HG02588 (cell line): ENCODE measurements around the gene IL17RB.
A peak's percentile ranks its signal among the peaks of the same experiment; 100 is the strongest.

Experiments used
- ATAC-seq: cut with Tn5 transposase; IDR thresholded peaks from one replicate; pipeline ENCODE4 v1.9.1; 2021; ENCODE audit warnings: mild to moderate bottlenecking, moderate library complexity; ENCODE audit not compliant: unreplicated experiment

Gene IL17RB

DNA sequence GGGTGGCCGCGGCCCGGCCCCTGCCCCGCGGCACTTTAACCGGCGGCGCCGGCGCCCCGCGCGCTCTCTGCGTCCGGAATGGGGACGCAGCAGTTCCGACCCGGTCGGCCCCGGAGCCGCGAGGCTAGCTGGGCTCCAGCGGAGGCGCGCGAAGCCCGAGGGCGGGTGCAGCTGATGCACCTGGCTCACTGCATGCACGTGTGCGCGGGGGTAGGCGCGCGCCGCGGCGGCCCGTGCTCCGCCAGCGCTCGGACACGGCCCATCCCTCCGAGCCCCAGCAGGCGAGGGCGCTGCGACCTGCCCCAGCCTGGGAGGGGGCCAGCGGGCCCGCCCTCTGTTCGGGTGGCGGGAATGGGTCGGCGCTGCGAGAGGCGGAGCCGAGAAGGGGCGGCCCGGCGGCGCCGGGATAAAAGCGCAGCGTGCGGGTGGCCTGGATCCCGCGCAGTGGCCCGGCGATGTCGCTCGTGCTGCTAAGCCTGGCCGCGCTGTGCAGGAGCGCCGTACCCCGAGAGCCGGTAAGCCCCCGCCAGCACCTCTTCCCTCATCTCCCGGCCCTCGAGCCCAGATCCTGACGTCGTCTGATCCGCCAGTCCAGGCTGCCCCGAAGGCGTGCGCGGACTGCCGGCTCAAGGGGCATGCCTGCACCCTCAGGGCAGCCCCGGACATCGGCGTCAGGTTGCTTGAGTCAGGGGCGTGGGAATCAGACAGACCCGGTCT is at the start of gene IL17RB, which contains the start of gene CHDH:
Gene IL17RB (plus strand): TSS at position 435 of the 717 bp plus-strand sequence. CDS start 21 bp downstream, at position 456.
Gene CHDH (minus strand): TSS at position 286 of the 717 bp plus-strand sequence. CDS start 22,411 bp downstream, outside the sequence.
- peak; percentile 32 for ATAC-seq

- ATAC-seq: no peak
These were observed 48.2 kb upstream of the IL17RB start for GRCh38 chr3:53798144-53798543.

DNA sequence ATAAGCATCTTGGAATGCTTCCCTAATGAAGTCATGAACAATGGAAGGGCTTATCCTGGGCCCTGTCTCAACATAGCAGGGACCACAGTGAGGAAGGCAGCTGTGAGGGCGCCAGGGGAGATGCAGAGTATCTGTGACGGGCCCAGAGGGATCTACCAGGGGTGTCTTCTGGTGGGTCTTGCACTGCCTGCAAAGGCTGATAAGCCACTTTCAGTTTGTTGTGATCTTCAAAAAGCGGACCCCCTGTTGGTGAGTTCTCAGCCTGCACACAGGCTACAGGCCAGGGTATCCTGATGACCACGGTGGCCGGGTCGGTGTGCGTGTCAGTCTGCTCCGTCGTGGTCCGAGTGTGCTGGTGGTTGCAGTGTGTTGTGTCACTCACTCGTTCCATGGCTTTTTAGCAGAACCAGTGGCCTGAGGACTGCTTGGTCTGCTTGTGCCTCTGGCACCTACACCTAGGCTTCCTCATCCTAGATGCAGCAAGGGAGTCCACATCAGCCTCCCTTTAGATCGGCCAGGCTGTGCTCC is 47.0 kb upstream of the IL17RB start:
- no peak for ATAC-seq

- no peak for ATAC-seq
These were observed 46.1 kb upstream of the IL17RB start for GRCh38 chr3:53800041-53800906.

GRCh38 chr3:53801319-53801718 is 45.0 kb upstream of the IL17RB start:
- no peak for ATAC-seq

GRCh38 chr3:53802256-53802880 is 44.0 kb upstream of the IL17RB start:
- ATAC-seq: no peak

DNA sequence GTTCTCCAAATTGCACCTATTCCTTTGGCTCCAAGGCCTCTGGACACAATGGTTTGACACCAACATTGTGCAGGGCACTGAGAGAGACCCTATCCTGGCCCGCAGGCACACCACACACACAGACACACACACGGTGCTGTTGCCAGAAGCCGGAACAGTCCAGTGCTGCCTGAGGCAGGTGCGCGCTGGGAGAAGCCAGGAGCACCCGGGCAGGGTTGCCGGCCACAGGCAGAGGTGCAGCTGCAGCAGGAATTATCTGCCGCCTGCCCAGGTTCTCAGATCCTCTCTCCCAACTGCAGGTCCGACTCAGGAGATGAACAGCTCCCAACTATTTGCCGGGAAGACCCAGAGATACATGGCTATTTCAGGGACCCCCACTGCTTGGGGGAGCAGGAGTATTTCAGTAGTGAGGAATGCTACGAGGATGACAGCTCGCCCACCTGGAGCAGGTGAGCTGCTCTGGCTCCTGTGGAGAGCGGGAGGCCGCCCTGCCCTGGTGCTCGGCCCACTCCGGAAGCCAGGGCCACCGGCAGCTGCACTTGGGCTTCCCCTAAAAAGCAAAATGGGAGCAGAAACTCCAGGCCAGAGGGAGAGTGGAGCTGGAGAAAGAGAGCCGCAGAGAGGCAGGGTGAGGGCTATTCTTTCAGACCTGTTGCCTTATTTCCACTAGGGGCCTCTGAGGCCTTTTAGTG is 43.1 kb upstream of the IL17RB start:
- no peak for ATAC-seq

- ATAC-seq: no peak
These were observed 42.3 kb upstream of the IL17RB start for GRCh38 chr3:53803816-53804695.

GRCh38 chr3:53804697-53805462 is 41.5 kb upstream of the IL17RB start:
- peak; percentile 71 for ATAC-seq

DNA sequence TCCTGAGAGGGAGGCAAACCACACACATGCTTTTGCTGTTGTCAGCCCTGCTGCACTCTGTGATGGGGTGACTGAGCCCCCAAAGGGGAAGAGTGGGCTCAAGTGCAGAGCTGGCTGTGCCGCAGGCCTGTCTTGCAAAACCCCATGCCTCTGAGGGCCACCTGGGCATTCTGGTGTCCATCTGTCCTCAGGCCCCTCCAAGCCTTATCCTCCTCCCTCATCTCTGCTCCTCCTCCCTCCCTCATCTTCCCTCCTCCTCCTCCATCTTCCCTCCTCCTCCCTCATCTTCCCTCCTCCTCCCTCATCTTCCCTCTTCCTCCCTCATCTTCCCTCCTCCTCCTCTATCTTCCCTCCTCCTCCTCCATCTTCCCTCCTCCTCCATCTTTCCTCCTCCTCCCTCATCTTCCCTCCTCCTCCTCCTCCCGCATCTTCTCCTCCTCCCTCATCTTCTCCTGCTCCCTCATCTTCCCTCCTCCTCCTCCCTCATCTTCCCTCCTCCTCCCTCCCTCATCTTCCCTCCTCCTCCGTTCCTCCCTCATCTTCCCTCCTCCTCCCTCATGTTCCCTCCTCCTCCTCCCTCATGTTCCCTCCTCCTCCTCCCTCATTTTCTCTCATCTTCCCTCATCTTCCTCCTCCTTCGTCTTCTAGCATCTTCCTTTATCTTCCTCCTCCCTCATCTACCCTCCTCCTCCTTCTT is 40.8 kb upstream of the IL17RB start:
- ATAC-seq: no peak

GRCh38 chr3:53806182-53807116 is 39.9 kb upstream of the IL17RB start:
- ATAC-seq: peak; percentile 58

DNA sequence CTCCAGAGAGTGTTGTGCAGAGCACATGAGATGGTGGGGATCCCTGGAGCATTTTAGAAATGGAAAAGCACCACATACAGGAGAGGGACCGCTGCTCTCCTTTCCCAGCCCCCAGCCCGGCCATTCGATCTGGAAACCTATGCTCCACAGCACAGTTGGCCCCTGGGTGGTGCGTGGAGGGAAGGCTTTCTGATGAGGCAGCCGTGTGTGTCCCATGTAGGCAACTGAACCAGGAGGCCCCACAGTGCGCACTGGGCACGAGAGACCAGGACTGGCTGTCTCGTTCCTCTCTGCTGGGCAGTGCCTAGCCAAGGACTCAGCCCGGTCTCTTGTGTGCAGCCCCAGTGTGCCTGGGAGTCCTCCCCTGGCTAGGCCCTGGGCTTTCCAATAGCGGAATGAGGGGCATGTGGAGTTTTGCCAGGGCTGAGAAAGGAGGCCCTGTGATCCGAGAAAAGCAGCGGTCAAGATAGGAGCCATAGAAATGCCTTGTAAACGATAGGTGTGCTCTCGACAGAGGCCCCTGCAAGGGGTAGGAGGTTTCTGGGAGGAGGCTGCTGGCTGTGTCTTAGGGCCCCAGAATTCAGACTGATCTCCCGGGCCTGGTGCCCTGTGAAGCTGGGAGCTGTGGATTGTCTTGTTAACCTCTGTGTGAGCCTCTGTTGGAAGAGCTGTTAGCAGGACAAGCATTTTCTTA is 39.1 kb upstream of the IL17RB start:
- ATAC-seq: peak; percentile 14

DNA sequence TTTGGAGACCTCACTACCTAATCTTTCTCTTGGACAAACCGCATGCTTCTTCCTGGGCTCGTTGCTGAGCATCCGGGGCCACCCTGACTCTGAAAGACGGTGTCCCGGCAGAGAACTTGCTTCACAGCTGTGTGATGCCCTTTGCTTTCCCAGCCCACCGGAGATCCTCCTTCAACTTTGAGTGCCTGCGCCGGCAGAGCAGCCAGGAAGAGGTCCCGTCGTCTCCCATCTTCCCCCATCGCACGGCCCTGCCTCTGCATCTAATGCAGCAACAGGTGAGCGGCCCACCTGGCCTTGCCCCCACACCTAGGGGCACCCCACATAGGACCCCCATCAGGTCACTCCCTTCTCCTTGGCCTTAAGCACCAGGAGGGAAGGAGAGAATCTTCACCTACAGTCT is 37.9 kb upstream of the IL17RB start:
- no peak for ATAC-seq

- ATAC-seq: no peak
These were observed 37.1 kb upstream of the IL17RB start for GRCh38 chr3:53809267-53809666.

DNA sequence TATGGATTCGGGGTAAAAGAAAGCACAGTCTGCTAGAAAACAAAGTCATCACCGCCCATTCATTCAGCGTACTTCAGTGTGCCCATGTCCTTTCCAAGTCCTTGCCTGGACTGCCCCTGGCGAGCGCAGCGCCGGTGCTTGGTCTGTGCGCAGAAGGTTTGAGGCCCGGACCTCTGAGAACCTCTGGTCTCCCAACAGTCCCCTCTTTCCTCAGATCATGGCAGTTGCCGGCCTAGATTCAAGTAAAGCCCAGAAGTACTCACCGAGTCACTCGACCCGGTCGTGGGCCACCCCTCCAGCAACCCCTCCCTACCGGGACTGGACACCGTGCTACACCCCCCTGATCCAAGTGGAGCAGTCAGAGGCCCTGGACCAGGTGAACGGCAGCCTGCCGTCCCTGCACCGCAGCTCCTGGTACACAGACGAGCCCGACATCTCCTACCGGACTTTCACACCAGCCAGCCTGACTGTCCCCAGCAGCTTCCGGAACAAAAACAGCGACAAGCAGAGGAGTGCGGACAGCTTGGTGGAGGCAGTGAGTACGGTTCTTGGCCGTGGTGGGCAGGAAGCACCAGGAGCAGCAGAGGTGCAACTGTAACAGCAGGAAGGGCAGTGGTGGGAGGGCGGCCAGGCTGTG is 36.5 kb upstream of the IL17RB start:
- ATAC-seq: no peak
